Measurements from ENCODE around the gene FPR2. TPM values are rescaled to one million over a fixed set of nuclear protein-coding genes. Genes with fewer than 3 reads are reported as not detected.

Gene FPR2
- total RNA-seq, 1 donor from 2014 or later = not detected

- no peaks in the 10 kb centered on the region for H3K4me1 Mint-ChIP-seq (ENCODE audit: low read depth)
- no peaks in the 10 kb centered on the region for H3K36me3 Mint-ChIP-seq (ENCODE audit: low read depth)
- H3K4me3 Mint-ChIP-seq (ENCODE audit: unreplicated experiment) = no peak overlapping the region
- DNase-seq (ENCODE audit: low spot score) = no peak
- no peak overlapping the region for H3K27ac Mint-ChIP-seq (ENCODE audit: unreplicated experiment)
- H3K9me3 Mint-ChIP-seq (ENCODE audit: low read depth) = peaks cover 10% of the 10 kb centered on the region
- H3K27me3 Mint-ChIP-seq (ENCODE audit: low read depth) = no peaks in the 10 kb centered on the region
- TF ChIP-seq CTCF (IDR thresholded peaks at IDR 0.05) = no peak
These were observed 5.4 kb upstream of the FPR2 start for GRCh38 chr19:51755571-51755970.

DNA sequence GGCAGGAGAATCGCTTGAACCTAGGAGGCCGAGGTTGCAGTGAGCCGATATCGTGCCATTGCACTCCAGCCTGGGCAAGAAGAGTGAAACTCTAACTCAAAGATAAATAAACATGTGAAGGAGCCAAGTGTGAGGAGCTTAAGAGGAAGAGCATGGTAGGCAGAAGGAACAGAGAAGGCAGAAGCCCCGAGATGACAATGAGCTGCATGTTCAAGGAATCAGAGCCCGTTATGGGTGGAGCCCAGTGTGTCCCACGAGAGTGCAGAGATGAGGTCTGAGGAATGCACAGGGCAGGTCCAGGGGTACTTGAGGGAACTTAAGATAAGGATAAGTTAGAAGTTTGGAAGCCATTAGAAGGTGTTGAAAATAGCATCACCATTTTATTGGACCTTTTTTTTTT, 716 bp downstream of the FPR2 start:
- peaks cover 9% of the 10 kb centered on the region for H3K9me3 Mint-ChIP-seq (ENCODE audit: low read depth)
- no peak for TF ChIP-seq CTCF (IDR thresholded peaks at IDR 0.05)
- H3K36me3 Mint-ChIP-seq (ENCODE audit: low read depth) = no peaks in the 10 kb centered on the region
- H3K27me3 Mint-ChIP-seq (ENCODE audit: low read depth) = no peaks in the 10 kb centered on the region
- H3K27ac Mint-ChIP-seq (ENCODE audit: unreplicated experiment) = no peak overlapping the region
- DNase-seq (ENCODE audit: low spot score) = no peak
- no peak overlapping the region for H3K4me3 Mint-ChIP-seq (ENCODE audit: unreplicated experiment)
- no peaks in the 10 kb centered on the region for H3K4me1 Mint-ChIP-seq (ENCODE audit: low read depth)

- no peak overlapping the region for H3K27ac Mint-ChIP-seq (ENCODE audit: unreplicated experiment)
- H3K4me3 Mint-ChIP-seq (ENCODE audit: unreplicated experiment) = no peak overlapping the region
- no peaks in the 10 kb centered on the region for H3K4me1 Mint-ChIP-seq (ENCODE audit: low read depth)
- no peaks in the 10 kb centered on the region for H3K27me3 Mint-ChIP-seq (ENCODE audit: low read depth)
- no peaks in the 10 kb centered on the region for H3K36me3 Mint-ChIP-seq (ENCODE audit: low read depth)
- no peak for TF ChIP-seq CTCF (IDR thresholded peaks at IDR 0.05)
- H3K9me3 Mint-ChIP-seq (ENCODE audit: low read depth) = peaks cover 7% of the 10 kb centered on the region
- DNase-seq (ENCODE audit: low spot score) = no peak
These were observed 4.1 kb downstream of the FPR2 start for GRCh38 chr19:51765086-51765485.

GRCh38 chr19:51766461-51766860, 5.5 kb downstream of the FPR2 start:
- no peak overlapping the region for H3K27ac Mint-ChIP-seq (ENCODE audit: unreplicated experiment)
- no peak for DNase-seq (ENCODE audit: low spot score)
- peaks cover 7% of the 10 kb centered on the region for H3K9me3 Mint-ChIP-seq (ENCODE audit: low read depth)
- no peaks in the 10 kb centered on the region for H3K36me3 Mint-ChIP-seq (ENCODE audit: low read depth)
- H3K27me3 Mint-ChIP-seq (ENCODE audit: low read depth) = no peaks in the 10 kb centered on the region
- no peak overlapping the region for H3K4me3 Mint-ChIP-seq (ENCODE audit: unreplicated experiment)
- no peaks in the 10 kb centered on the region for H3K4me1 Mint-ChIP-seq (ENCODE audit: low read depth)
- no peak for TF ChIP-seq CTCF (IDR thresholded peaks at IDR 0.05)

DNA sequence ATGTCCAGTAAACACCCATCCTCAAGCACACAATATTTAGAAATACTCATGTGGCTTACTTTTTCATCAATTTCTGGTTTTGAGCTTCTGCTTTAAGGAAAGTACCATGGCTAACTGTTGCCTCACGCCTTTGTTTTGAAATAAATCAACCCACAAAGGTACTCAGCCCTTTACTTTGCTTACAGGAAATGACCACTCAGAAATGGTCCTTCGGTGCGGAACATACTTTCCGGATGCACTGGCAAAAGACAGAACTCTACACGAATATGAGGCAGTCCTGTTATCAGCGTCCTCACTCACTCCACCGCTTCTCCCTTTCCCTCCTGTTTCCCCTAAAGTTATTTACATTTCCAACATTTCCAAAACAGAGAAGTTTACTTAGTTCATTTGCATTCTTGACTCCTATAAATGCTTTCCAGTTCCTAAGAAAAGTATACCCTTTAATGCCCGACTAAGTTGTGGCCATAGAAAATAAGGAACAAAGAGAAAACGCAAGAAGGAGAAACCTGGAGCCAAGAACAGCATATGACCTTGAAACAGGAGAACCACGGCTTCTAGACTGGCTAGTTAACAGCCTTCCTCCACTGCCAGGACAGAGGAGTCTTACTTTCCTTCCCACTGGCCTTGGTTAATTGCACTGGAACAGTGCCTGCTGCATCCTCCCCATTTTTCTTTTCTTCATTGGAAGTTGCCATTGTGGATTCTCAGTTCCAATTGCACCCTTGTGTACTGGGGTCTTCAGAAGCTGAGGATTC, 10.6 kb downstream of the FPR2 start:
- Mint-ChIP-seq H3K4me1 (ENCODE audit: low read depth) (no peaks in the 10 kb centered on the region), H3K27me3 (ENCODE audit: low read depth) (peaks cover 12% of the 10 kb centered on the region), H3K36me3 (ENCODE audit: low read depth) (no peaks in the 10 kb centered on the region), H3K27ac (ENCODE audit: unreplicated experiment) (no peak overlapping the region), H3K4me3 (ENCODE audit: unreplicated experiment) (no peak overlapping the region), H3K9me3 (ENCODE audit: low read depth) (no peaks in the 10 kb centered on the region)
- TF ChIP-seq CTCF (IDR thresholded peaks at IDR 0.05) = no peak
- no peak for DNase-seq (ENCODE audit: low spot score)
